HG03457 (cell line): Measurements from ENCODE around the gene MAL.

Source experiments
- ATAC-seq: cut with Tn5 transposase; IDR thresholded peaks from one replicate; pipeline ENCODE4 v1.9.1; 2021; ENCODE audit warnings: moderate number of reproducible peaks; ENCODE audit not compliant: unreplicated experiment

Gene MAL

DNA sequence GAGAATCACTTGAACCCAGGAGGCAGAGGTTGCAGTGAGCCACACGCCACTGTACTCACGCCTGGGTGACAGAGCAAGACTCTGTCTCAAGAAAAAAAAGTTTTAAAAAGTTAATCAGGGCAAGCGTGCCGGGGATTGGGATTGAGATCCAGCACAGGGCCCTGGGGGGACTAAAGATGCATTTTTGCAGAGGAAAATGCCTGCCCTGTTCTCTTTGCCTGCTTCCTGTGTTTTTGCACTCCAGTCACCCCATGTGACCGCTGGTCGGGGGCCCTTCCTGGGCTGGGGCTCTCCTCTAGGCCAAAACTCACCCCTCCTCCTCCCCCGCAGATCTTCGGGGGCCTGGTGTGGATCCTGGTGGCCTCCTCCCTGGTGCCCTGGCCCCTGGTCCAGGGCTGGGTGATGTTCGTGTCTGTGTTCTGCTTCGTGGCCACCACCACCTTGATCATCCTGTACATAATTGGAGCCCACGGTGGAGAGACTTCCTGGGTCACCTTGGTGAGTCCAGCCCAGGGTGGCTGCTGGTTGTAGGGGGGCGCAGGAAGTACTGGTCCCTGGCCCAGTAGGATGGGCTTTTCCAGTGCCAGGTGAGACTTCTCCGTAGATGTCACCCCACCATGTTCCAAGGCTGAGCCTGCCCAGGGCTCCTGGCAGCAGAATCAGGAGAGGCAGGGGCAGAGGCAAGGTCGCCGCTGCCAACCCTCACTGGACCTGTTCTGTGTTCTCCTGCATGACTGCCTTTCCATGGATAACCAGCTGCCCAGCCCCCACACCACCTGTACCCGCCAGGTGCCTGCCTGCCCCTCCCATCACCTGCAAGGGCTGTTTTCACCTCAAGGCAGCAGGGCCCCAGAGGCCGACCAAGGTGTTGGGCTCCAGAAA, 22.4 kb downstream of the MAL start:
- ATAC-seq, result no peak

DNA sequence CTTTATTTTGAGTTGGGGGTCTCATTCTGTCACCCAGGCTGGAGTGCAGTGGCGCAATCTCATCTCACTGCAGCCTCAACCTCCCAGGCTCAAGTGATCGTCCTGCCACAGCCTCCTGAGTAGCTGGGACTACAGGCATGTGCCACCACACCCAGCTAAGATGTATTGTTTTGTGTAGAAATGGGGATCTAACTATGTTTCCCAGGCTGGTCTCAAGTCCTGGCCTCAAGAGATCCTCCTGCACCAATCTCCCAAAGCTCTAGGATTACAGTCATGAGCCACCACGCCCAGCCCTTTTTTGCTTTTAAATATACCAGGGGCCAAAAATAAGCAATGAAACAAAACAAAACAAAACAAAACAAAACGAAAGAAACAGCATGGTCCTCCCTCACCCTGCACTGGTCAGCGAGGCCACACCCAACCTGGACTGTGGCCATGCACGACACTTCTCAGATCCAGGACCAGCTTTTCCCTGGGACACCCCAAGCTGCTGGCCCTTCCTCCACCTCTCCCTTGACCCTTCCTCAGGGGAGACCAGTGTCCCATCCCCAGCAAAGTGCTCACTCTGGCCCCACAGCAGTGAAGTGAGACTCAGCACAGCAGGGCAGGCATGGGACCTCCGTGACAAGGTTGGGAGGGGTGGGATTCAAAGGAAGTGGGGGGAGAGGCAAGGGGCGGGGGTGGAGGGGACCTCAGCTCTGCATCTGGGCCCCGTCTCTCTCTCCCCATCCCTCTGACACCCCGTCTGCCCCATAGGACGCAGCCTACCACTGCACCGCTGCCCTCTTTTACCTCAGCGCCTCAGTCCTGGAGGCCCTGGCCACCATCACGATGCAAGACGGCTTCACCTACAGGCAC, 23.5 kb downstream of the MAL start:
- no peak for ATAC-seq

DNA sequence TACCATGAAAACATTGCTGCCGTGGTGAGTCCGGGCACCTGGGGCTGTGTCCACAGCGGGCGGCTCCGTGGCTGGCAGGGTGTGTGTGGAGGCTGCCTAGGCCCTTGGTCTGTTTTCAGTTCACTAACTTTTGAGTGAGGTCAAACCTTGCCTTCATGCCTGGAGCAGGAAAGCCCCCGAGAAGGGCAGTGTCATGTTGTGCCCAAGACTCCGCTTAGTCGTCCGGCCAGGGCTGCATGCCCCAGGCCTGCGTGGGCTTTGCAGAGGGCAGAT, 24.1 kb downstream of the MAL start:
- ATAC-seq, result no peak

DNA sequence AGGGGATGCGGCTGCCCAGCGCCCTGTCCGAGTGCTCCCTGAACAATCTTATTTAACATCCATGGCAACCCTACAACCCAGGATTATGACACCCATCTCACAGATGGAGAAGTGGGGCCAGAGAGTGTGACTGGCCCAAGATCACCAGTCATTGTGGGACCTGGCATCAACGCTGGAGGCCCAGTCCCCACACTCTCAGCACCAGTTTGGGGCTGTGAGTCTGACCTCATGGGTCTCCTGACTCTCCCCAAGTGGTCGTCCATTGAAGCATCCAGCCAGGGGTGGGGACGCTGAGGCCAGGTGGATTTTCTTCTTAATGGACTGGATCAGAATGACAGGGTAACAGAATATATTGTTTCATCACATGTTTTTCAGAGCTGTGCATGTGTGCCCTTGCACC, 24.5 kb downstream of the MAL start:
- ATAC-seq, result no peak

DNA sequence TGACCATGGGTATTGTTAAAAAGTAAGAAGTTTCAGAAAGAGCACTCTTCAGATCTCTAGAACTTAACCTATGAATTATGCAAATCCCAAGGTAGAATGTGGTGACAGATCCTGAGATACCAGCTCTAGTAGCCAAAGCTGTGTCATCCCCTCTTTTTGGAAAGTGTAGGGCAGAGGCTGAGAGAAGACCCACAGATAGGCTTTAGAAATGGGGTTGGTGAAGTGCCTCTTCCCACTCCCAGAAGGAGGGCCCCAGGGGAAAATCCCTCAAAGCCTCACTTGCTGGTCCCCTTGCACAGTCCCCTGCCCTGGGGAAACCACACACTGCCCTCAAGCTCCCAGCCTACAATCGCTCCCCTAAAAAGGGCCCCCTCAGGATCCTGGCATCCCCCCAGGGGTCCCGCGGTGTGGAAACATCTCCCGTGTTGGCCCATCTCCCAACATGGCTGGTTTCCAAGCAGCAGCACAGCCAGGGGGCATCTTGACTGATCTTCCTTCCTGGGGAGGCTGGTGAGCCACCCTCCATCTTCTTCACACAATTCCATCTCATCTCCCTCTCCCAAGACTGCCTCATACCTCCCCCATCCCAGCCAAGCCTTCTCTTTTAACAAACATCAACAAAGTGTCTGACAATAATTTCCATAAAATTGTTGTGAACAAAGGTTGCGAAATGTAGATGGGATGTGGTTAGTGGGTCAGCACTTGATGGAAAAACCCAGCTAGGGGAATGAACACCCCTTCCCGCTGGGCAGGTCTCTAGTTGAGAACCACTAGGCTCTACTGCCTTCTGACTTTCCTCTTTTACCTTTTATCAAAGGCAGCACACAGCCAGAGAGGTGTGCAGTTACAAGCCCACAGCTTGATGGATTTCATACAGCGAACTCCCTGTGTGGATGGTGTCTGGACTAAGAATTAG, 25.1 kb downstream of the MAL start:
- no peak for ATAC-seq

DNA sequence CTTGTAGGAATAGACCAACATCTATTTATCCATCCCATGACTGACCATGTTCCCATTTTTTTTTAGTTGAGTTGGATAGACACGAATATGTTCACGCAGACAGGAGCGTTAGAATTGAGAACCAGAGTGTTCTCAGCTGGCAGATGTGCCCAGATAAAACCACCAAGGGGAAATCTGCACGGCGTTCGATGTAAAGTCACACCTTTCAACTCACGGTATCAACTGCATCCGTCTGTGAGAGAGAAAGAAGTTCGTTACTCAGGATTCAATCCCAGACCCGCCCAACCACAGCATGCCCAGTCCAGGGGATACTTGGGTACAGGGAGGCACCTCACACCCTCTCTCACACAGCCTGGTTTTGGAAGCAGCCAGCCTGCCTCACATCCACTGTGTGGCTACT, 26.1 kb downstream of the MAL start:
- ATAC-seq, result no peak

DNA sequence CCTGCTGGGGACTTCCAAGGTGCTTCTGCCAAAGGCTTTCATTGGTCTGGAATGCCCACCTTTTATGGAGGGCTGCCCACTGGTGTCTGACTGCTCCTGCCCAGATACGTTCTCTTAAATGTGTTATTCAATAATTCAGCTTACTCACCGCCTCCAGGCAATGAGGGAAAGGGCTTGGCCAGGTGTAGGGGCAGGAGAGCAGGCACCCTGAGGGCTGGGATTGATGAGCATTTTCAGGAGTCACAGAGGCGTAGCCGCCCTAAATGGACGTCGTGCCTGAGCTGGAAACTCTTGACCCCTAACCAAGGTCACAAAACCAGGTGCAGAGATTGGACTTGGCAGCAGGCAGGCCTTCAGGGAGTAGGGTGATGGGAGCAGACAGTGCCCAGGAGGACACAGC, 26.8 kb downstream of the MAL start:
- no peak for ATAC-seq

DNA sequence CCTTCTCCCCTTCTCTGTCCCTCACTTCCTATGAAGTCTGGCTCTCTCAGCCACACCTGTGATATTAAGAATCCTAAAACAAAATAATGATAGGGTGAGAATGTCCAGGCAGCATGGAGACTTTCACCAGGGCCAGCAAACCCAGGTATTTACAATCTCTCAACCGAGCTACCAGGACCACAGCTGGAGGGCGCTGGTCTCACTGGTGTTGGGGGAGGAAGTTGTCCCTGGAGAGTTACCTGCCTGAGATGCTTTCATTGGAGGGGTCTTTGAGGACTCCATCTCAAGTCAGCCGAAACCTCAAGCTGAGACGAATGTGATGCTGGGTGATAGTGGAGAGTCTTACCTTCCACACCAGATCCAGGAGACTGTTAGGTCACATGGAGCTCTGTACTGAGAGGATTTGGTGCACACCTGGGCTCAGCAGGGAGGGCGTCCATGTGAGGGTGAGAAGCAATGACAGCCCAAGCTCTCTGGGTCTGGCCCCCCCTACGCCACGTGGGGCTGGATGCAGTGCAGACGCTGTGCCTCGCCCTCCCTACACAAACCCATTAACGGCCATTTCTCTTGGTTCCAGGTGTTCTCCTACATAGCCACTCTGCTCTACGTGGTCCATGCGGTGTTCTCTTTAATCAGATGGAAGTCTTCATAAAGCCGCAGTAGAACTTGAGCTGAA, 27.4 kb downstream of the MAL start:
- no peak for ATAC-seq

DNA sequence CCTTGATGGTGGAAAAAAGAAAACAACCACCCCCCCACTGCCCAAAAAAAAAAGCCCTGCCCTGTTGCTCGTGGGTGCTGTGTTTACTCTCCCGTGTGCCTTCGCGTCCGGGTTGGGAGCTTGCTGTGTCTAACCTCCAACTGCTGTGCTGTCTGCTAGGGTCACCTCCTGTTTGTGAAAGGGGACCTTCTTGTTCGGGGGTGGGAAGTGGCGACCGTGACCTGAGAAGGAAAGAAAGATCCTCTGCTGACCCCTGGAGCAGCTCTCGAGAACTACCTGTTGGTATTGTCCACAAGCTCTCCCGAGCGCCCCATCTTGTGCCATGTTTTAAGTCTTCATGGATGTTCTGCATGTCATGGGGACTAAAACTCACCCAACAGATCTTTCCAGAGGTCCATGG, 28.0 kb downstream of the MAL start:
- no peak for ATAC-seq

DNA sequence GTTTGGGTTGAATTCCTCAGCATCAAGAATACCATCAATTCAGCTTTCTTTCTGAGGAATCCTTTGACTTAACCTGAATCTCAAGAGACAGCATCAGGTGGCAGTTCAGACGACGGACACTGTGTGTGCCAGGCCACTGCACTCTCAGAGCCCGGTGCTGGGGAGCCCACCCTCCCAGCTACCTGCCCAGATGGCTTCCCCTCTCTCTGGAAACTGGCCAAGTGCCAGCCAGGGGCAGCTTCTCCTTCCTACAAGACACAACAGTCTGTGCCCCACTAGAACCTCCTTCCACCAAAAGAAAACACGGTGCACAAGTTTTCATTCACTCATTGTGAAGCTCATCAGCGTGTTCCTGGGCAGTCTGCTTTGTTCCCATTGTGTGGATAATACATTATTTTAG, 28.5 kb downstream of the MAL start:
- ATAC-seq, result no peak

DNA sequence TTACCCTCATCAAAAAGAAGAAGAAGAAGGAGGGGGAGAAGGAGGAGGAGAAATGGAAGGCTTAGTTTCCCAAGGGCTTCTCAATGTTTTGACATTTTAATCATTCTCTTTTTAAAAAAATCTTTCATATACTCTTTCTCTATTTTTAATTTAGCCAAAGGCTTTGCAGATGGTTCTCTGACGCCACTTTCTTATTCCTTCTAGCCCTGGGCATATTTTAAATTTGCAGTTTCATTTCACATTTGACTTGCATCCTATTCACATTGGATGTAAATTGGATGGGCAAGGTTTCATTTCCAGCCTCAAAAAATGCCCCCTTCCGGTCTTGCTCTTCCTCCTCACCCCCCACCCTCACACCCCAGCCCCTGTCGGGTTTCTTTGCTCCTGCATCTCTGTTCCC, 29.8 kb downstream of the MAL start:
- no peak for ATAC-seq

DNA sequence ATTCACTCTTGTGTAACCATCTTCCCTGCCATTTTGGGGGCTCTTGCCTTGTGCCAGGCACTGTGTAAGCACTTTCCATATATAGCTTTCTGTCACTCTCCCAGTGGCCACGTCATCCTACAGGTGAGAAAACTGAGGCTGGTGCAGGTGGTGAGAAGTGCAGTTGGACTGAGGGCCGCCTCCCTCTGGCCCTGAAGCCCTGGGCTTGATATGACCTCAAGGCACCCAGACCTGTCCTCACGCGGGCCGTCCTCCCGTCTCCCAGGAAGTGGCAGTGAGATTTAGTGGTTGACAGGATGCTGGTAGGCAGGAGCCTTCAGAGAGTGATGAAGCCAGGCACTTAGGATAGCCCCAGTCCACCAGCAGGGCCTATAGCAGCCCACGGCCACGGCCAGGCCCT, 30.5 kb downstream of the MAL start:
- ATAC-seq, result no peak

DNA sequence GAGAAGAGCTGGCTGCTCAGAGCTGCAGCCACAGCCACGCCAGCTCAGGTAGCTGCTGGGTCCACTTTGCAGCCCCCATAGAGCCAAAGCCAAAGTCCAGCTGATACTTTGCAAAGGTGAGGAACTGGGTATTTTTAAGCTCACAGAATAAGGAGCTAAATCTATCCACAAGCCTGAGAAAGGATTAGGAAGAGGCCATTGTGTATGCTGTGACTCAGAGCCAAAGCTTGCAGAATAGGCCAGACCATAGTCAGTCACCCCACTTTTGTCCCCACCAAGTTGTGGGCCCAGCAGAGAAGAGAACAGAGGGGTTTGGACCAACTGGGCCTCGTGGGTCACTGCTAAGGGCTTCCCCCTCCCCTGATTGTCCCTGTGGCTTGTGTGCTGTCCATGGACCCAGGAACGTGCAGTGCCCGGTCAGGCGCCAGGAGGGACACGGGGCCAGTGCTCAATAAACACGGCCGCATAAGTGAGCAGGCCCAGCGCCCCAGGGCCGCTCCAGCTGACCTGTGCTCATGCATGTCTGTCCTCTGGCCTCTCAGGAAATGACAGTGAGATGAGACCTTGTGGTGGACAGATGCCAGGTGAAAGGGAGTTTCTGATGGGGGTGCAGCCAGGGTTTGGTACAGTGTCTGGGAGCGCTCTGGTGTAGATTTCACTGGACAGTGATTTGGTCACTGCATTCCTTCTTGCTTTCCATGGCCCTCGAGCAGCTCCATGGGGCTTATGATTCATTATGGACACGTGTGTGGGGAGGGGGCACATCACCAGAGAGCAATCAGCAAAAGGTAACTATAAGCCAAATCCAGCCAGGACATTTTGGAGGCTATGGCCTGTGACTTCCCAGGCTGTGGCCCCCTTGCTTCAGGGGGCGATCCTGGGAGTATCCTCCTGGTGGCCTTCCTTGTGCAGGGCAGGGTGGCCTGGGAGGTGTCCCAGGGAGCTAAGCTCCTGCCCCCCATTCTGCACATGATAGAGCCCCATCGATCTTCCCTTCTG, 31.3 kb downstream of the MAL start:
- no peak for ATAC-seq

DNA sequence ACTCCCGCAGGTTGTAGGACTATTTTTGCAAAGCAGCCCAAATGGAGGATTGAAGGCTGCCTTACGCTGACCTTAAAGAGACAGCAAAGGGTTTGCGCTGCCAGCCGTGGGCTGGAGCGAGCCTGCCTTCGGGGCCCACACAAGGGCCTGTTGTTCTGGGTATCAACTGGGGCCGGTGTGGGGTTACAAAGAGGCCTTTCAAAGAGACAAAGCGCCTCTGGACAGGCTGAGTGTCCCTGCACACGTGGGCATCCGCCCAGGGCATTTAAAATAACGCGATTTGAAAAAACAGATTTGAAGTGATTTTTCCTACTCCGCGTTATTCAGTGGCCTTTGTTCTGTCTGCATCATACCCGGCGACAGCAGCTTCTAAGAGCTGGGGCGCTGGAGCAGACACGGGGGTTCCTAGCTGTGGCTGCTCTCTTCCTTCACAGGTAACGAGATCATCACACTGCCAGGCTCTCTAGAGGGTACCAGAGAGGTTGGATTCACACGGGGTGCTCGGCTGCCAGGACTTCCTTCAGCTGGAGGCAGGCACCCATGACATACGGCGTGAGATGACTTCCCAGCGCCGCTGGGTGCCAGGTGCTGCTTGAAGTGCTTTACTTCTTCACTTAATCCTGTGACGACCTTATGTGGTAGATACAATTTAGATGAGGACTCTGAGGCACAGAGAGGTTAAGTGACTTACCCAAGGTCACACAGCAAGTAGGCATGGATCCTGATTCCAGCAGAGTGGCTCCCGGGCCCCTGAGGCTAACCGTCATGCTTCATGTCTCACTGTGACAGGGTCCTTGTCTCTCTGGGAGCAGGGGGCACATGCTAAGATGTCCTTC, 32.2 kb downstream of the MAL start:
- no peak for ATAC-seq

DNA sequence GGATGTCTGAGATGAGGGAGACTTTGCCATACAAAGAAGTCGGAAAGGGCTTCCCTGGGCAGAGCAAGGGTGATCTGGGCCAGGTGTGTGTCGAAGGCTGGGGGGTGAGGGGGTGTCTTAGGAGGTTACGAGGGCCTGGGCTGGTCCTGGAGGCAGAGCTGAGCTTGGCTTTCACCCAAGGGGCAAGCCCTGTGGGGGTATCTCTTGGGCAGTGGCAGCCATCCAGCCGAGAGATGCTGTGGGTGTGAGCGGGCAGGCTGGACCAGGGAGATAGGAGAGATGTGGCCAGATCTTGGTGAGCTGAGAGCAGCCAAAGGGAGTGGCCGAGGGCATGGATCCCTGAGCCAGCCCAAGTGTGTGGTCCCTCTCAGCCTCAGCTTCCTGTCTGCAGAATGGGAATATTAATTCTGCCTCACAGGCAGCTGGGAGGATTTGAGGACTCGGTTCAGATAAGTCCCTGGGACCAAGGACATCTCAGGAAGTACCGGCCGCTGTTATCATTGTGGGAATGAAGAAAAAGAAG, 33.0 kb downstream of the MAL start:
- no peak for ATAC-seq

DNA sequence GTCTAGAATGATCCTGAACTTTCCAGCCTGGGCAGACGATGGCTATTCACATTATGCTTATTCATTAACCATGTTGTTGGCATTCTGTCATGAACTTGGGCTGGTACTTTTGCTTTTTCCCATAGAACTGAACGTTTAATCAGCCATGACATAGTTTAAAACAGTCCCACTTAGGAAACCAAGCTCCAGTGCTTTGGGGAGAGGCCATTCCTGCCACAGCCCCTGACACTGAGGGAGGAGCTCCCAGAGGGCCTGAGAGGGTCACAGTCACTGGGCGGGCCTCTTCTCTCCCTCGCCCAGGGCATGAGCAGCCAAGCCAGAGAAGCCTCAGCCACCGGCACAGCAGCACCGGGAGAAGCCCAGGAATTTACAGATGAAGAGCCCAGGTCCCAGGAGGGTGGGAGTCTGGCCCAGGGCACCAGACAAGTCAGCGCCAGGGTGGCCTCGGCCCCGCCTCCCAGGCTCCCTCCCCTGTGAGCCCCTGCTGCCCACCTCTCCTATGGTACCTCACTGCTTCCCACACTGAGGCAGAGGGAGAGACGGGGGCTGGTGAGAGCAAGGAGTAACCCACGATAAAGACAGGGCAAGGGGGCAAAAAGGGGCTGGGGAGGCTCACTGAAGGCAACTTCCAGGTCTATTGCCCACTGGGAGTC, 33.6 kb downstream of the MAL start:
- ATAC-seq, result no peak

DNA sequence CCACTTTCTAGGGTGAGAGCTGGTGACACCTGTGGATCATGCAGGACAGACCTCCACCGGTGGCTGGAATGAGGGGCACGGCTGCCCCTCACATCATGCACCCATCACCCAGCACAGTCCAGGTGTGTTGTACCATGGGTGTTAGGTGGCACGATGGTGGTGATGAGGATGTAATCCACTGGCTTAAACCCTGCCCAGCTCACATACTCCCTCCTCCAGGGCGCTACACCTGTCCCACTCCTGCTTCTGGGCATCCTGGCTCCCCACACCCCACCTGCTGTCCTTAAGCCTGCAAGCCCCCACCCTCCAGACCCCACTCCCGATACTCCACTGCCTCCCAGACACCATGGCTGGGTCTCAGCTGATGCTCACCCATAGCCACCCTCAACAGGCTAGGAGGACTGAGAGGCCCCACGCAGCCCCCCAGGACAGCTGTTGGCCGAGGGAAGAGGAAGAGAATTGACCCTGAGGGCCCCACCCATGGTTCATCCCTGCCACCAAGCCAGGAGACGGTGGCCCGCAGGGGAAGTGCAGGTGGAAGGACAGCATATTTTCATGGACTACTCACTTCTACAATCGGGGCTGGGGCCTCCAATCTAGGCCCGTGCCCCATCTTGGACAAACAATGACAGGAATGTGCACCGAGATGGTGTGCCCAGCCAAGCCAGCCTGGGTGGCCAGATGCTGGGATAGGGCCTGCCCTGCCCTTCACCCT, 34.3 kb downstream of the MAL start:
- no peak for ATAC-seq
